K562 treated with DMSO at 1 percent for 4 hours (cell line): ENCODE results near the gene SYNGAP1. TPM values are rescaled to one million over a fixed set of nuclear protein-coding genes. Genes with fewer than 3 reads are reported as not detected.

Experiments used
- total RNA-seq: library from RNA; unstranded; fragments of 300-600 nt; gene quantifications from 2 replicates; pipeline ENCODE4 v1.2.3, GENCODE V29; 2022; ENCODE audit not compliant: insufficient read depth

The SYNGAP1 gene
- total RNA-seq, result 6.6 and 10.9 TPM in 2 replicates

GRCh38 chr6:33419580-33420490 is at the start of gene SYNGAP1:
SYNGAP1 (plus strand) TSS chr6:33420065; CDS start chr6:33420265, 200 bp downstream.

DNA sequence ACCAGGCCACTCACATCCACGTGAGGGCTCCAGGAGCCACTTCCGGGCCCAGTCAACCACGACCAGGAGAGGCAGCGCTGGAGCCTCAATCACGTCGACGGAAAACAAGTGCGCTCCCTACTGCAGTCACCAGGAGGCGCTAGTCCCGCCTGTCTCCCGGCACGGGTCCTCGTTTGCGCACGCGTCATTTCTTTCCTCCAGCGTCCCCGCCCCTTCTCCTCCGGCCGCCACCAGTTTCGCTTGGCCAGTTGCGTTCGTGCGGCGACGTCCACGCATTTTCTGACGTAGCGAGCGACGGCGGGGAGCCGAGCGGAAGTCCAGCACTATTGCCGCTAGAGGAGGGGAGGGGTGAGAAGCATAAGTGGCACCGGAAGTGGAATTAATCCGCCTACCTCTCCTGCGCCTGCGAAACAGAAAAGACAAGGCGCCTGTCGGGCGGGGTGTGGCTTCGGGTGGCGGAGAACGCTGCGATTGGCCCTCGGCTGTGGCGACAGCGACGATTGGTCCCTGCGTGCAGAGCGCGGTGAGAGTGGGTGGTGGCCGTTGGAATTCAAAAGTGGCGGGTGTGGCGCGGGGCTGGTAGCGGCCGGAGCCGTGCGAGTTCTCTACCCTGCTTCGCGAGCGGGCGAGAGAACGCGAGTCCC is 28.5 kb upstream of the SYNGAP1 start, which contains the start of gene KIFC1:
TSS of gene KIFC1 (plus strand) at position 546 of the 644 bp plus-strand sequence. CDS start 163 bp downstream, outside the sequence.

GRCh38 chr6:33410711-33411631 is 8.9 kb upstream of the SYNGAP1 start, which contains the start of gene PHF1:
PHF1 (plus strand) TSS chr6:33411014; CDS start chr6:33412264, 1,250 bp downstream.

GRCh38 chr6:33417903-33418689 is 1.8 kb upstream of the SYNGAP1 start, which contains the start of gene CUTA:
CUTA (minus strand) TSS chr6:33418107; CDS start chr6:33418000, 107 bp downstream.

GRCh38 chr6:33454009-33454946 is 34.4 kb downstream of the SYNGAP1 start, which contains the start of gene ZBTB9:
ZBTB9 (plus strand) TSS chr6:33454576; CDS start chr6:33455101, 525 bp downstream.

Other genes starting within 250 kb of the SYNGAP1 start
- gene COL11A2, start 227.6 kb upstream of the SYNGAP1 start, total RNA-seq, result 0.17 and 0.19 TPM in 2 replicates
- 26.4 and 32.8 TPM in 2 replicates for gene RXRB, start 219.4 kb upstream of the SYNGAP1 start, total RNA-seq
- gene SLC39A7, start 219.2 kb upstream of the SYNGAP1 start, total RNA-seq, result 148 and 178 TPM in 2 replicates
- 10.2 and 19.0 TPM in 2 replicates for gene HSD17B8, start 215.4 kb upstream of the SYNGAP1 start, total RNA-seq
- gene RING1, start 211.6 kb upstream of the SYNGAP1 start, total RNA-seq, result 48.6 and 58.0 TPM in 2 replicates
- gene VPS52, start 148.2 kb upstream of the SYNGAP1 start, total RNA-seq, result 25.9 and 40.7 TPM in 2 replicates
- 12,597 and 13,607 TPM in 2 replicates for gene RPS18, start 148.0 kb upstream of the SYNGAP1 start, total RNA-seq
- 0.64 and 1.3 TPM in 2 replicates for gene B3GALT4, start 142.9 kb upstream of the SYNGAP1 start, total RNA-seq
- 53.8 and 54.5 TPM in 2 replicates for gene WDR46, start 130.8 kb upstream of the SYNGAP1 start, total RNA-seq
- 155 and 182 TPM in 2 replicates for gene PFDN6, start 130.5 kb upstream of the SYNGAP1 start, total RNA-seq
- 31.0 and 34.6 TPM in 2 replicates for gene RGL2, start 121.1 kb upstream of the SYNGAP1 start, total RNA-seq
- gene TAPBP, start 106.0 kb upstream of the SYNGAP1 start, total RNA-seq, result 141 and 157 TPM in 2 replicates
- gene ZBTB22, start 102.3 kb upstream of the SYNGAP1 start, total RNA-seq, result 6.4 and 8.1 TPM in 2 replicates
- 48.7 and 57.6 TPM in 2 replicates for gene DAXX, start 97.1 kb upstream of the SYNGAP1 start, total RNA-seq
- 83.0 and 95.7 TPM in 2 replicates for gene KIFC1, start 28.2 kb upstream of the SYNGAP1 start, total RNA-seq
- 62.6 and 67.2 TPM in 2 replicates for gene PHF1, start 9.1 kb upstream of the SYNGAP1 start, total RNA-seq
- gene CUTA, start 2.0 kb upstream of the SYNGAP1 start, total RNA-seq, result 395 and 427 TPM in 2 replicates
- gene ZBTB9, start 34.5 kb downstream of the SYNGAP1 start, total RNA-seq, result 10.4 and 11.8 TPM in 2 replicates
- gene BAK1, start 160.2 kb downstream of the SYNGAP1 start, total RNA-seq, result 28.1 and 29.6 TPM in 2 replicates
- 10.5 and 13.0 TPM in 2 replicates for gene ITPR3, start 201.3 kb downstream of the SYNGAP1 start, total RNA-seq